ENCODE results near the gene GALNS. TPM values are rescaled to one million over a fixed set of nuclear protein-coding genes. Genes with fewer than 3 reads are reported as not detected.

Gene GALNS
- total RNA-seq, 1 experiment from 2014 or later: 32.1 TPM

GRCh38 chr16:88857728-88858339 is 1.1 kb upstream of the GALNS start:
- DNase-seq (ENCODE audit: low read depth): peak; percentile 68

DNA sequence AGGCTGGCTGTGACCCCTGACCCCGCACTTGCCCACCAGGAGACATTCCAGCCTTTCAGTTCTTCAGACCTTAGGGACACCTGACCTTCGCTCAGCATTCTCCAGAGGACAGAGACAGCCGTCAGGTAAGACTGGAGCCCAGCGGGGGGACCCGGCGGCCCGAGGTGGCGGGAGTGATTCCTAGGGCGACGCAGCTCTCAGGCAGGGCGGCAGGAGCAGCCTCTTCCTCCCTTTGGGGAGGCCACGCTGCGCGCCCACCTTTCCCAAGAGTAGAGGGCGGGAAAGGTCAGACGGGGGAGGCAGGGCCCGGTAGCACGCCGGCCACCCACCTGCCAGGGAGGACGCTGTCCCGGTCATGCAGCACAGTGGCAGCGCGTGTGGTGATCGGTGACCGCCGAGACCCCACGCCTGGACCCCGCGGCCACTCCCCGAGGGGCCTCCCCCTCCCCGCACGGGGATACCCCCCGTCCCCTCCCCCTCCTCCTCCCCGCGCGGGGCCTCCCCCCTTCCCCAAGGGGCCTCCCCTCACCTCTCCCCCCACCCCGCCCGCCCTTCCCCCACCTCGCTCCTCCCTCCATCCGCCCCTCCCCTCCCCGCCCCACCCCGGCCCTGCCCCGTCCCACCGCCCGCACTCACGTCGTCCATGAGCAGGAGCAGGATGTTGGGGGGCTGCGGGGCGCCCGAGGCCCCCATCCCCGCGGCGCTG is 472 bp downstream of the GALNS start:
- DNase-seq (ENCODE audit: low read depth): no peak

GRCh38 chr16:88855736-88856121 is 1.0 kb downstream of the GALNS start:
- DNase-seq (ENCODE audit: low read depth): no peak

- DNase-seq (ENCODE audit: low read depth): no peak
These were observed 1.6 kb downstream of the GALNS start for GRCh38 chr16:88855176-88855575.

- no peak for DNase-seq (ENCODE audit: low read depth)
These were observed 2.2 kb downstream of the GALNS start for GRCh38 chr16:88854306-88855111.

- DNase-seq (ENCODE audit: low read depth): no peak
These were observed 3.3 kb downstream of the GALNS start for GRCh38 chr16:88853325-88853941.

GRCh38 chr16:88851616-88852015 is 5.1 kb downstream of the GALNS start:
- DNase-seq (ENCODE audit: low read depth): no peak

- DNase-seq (ENCODE audit: low read depth): no peak
These were observed 6.1 kb downstream of the GALNS start for GRCh38 chr16:88850531-88851199.

GRCh38 chr16:88848557-88848956 is 8.2 kb downstream of the GALNS start:
- DNase-seq (ENCODE audit: low read depth): no peak

- DNase-seq (ENCODE audit: low read depth): no peak
These were observed 9.1 kb downstream of the GALNS start for GRCh38 chr16:88847654-88848053.

GRCh38 chr16:88846088-88846487 is 10.7 kb downstream of the GALNS start:
- no peak for DNase-seq (ENCODE audit: low read depth)

- DNase-seq (ENCODE audit: low read depth): no peak
These were observed 12.2 kb downstream of the GALNS start for GRCh38 chr16:88844419-88845036.

DNA sequence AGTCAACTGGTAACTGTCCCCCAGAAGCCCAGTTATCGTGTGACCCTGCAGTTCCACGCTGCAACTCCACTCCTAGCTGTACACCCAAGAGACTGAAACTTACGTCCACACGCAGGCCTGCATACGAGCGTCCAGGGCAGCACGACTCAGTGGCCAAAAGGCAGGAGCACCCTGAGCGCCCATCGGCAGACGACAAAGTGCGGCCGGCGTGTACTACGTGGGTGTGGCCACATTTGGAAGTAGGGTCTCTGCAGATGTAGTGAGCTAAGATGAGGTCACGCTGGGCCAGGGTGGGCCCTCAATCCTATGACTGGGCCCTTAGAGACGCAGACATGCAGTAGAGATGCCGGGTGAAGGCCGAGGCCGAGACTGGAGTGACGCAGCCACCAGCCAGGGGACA is 13.5 kb downstream of the GALNS start:
- DNase-seq (ENCODE audit: low read depth): no peak

DNA sequence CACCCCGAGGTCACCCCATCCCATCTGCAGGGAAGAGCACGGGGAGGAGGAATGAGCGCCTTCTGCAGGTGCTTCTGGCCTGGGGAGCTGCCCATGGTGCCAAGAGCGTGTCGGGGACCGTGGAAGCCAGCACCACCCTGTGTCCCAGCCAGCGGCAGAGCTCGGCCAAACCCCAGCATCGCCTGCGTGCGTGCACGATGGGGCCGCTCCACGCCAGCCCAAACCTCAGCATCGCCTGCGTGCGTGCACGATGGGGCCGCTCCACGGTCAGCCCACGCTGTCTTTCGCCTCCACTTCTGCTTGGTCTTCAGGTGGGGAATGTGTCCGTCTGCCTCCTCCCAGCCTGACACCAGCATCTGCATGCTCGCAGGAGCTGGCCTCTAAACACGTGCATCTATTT is 13.9 kb downstream of the GALNS start:
- no peak for DNase-seq (ENCODE audit: low read depth)

DNA sequence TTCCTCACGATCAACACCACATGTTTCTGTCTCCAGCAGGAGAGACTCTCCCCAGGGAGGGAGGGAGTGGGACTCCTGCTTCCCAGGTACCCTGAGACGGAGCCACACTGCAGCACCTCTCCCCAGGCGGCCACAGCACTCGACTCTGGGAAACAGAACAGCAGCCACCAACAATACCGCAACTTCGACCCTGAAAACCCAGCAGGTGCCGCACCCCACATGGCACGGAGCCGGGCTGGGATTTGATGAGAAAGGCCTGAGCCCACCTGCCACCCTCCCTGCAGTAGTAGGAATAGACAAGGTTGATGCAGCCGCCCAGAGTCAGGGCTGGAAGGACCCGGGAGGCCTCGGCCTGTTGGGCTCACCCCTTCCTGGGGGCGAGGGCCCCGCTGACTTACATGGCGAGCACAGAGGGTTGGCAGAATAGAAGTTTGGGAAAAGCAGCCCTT is 14.4 kb downstream of the GALNS start:
- DNase-seq (ENCODE audit: low read depth): no peak

- DNase-seq (ENCODE audit: low read depth): no peak
These were observed 15.0 kb downstream of the GALNS start for GRCh38 chr16:88841521-88842307.

DNA sequence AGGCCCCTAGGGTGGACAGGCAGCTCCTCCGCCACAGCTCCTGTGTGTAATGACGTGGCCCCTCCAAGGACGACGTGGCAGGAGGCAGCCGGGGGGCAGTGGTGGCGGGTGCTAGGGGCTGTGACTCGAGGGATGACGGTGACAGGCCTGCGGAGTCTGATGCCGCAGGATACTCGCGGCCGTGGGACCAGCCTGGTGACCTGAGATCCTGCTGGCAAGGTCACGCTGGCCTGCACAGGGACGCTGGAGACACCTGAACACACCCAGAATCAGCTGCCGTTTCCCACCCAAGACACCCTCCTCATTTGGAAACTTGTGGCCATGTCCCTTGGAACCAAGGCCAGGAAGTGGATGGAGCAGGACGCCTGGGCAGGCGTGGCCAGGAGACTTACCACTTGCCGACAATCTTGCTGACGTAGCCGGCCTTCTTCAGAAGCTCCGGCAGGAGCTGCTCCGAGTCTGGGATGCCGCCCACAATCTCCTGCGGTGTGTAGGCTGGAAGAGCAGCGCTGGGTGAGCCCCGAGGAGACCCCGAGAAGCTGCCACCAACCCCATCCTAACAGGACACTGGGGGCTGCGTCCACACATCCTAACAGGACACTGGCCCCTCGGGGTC is 16.0 kb downstream of the GALNS start:
- no peak for DNase-seq (ENCODE audit: low read depth)

DNA sequence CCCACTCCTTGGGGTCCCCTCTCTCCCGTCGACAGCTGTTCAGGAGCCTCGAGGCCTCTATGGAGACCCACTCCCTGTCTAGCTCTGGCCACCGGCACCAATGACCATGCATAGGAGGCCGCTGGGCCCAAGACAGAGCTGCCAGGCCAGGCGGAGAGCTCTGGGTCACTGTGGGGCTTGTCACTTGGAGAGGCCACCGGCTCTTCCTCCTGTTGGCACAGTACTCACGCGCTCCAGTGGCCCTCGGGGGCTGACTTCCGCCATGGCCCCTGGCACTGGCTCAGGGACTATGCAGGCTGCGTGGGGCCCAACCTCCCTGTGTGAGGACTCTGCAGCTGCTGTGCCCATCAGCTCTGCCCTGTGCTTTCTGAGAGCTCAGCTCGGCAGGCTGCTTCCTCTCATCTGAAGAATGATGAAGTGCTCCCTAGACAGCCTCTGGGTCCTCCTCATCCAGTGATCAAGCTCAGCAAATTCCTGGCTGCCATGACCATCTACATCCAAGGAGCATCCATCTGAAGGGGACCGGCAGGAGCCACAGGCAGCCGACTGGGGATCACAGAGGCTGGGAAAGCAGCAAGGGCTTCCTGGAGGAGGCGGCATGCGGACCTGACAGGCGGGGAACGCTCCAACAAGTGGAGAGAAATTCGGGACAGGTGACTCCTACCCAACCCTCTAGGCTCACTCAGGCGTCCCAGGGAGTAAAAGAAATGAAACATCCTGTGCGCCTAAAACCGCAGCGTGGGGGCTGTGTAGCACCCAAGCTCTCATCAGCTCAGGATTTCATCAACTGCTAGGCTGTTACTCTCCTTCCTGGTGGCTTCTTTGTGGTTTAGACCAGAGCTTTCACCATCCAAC is 16.8 kb downstream of the GALNS start:
- no peak for DNase-seq (ENCODE audit: low read depth)

GRCh38 chr16:88839026-88839529 is 17.7 kb downstream of the GALNS start:
- no peak for DNase-seq (ENCODE audit: low read depth)

Measured in RPMI7951 (cell line).